Heart left ventricle (tissue), 16 donors: ENCODE measurements around the gene ZNF571. TPM values are rescaled to one million over a fixed set of nuclear protein-coding genes. Genes with fewer than 3 reads are reported as not detected.
A peak's percentile ranks its signal among the peaks of the same experiment; 100 is the strongest.

Experiments used
- ATAC-seq, 4 donors: fragments of 200-7000 bp; cut with Tn5 transposase; one replicate each; pipeline ENCODE4 v1.9.1; 2020 to 2022; ENCODE audit warnings: moderate library complexity in 4 of 4, mild to moderate bottlenecking in 3 of 4, moderate number of reproducible peaks in 1 of 4
- DNase-seq, 5 donors: peaks; one replicate each; pipeline ENCODE4 v3.0.0-alpha.2; 2020
- H3K27ac ChIP-seq, 12 donors: fragments of 200-600 bp; sonication (generic) in 4 of 12; one replicate each; pipeline versions ENCODE4 v1.5.0 to v1.8.0; 2016 to 2022; ENCODE audit warnings: mild to moderate bottlenecking in 2 of 12
- H3K27me3 ChIP-seq, 9 donors: fragments of 200-600 bp; sonication (generic) in 2 of 9; one replicate each; pipeline versions ENCODE4 v1.5.1 to v1.8.0; 2016 to 2022; ENCODE audit warnings: mild to moderate bottlenecking in 3 of 9
- H3K36me3 ChIP-seq, 9 donors: fragments of 200-600 bp; sonication (generic) in 2 of 9; one replicate each; pipeline versions ENCODE4 v1.5.0 to v1.8.0; 2018 to 2022; ENCODE audit warnings: mild to moderate bottlenecking in 2 of 9
- H3K4me1 ChIP-seq, 12 donors: fragments of 200-600 bp; sonication (generic) in 4 of 12; one replicate each; pipeline versions ENCODE4 v1.5.0 to v1.8.0; 2016 to 2022; ENCODE audit warnings: mild to moderate bottlenecking in 3 of 12
- H3K4me3 ChIP-seq, 12 donors: fragments of 200-600 bp; sonication (generic) in 4 of 12; one replicate each; pipeline versions ENCODE4 v1.5.0 to v1.8.0; 2017 to 2022; ENCODE audit warnings: mild to moderate bottlenecking in 9 of 12, moderate library complexity in 4 of 12
- H3K9me3 ChIP-seq, 12 donors: fragments of 200-600 bp; sonication (generic) in 4 of 12; one replicate each; pipeline versions ENCODE4 v1.5.0 to v1.8.0; 2016 to 2022; ENCODE audit warnings: mild to moderate bottlenecking in 1 of 12
- POLR2A ChIP-seq, 2 donors: fragments of 450-650 bp; IDR thresholded peaks; one replicate each; pipeline ENCODE4 v1.6.1; 2017; ENCODE audit warnings: antibody characterized with exemption in 2 of 2, mild to moderate bottlenecking in 2 of 2, moderate library complexity in 2 of 2
- WGBS, 4 donors: extraction: QIAGEN DNeasy Blood & Tissue Kit in 2 of 4; methylation state at CpG; one replicate each; pipeline versions ENCODE4 v1.1.5 to v1.1.7; 2013 to 2018; 5-methylcytosine and 5-hydroxymethylcytosine counted together
- intact Hi-C, 10 donors: fragments of 100-400 bp; cut with DNase I; formaldehyde crosslinking; loops; one replicate each; pipeline versions ENCODE4 v1.11.1 to v1.14.2; 2022
- polyA plus RNA-seq, 2 donors: library from polyadenylated mRNA; stranded (reverse); fragments of 200-250 nt; gene quantifications; one replicate each; pipeline ENCODE4 v1.2.3, GENCODE V29; 2013
- total RNA-seq, 9 donors: library from RNA; depleted of rRNA in 2 of 9; stranded (reverse); fragments of >200 nt in 2 of 9; fragmentation: NEBNext Ultra II Directional in 3 of 9; extraction: Animal tissue kit (Norgen Biotek cat#: 25700) in 3 of 9; gene quantifications; one replicate each; pipeline versions ENCODE4 v1.1.0 to v1.2.4, GENCODE V29; 2016 to 2023
- TF ChIP-seq, protein P1 (sequence below), 12 donors: fragments of 200-600 bp; sonication (generic) in 4 of 12; IDR thresholded peaks; one replicate each; pipeline versions ENCODE4 v1.5.0 to v1.8.0; 2018 to 2022; ENCODE audit warnings: antibody characterized with exemption in 12 of 12, mild to moderate bottlenecking in 5 of 12
- donor health status: ischemic (EF 13 %, LVEDD 7.1; RV severe dilation, severe dysfunction).
- donor health status: healthy with polysubstance abuse.
- donor health status: DM: no; HTN: yes; CAD: no.
- donor health status: DM: no; HTN: no; CAD: no.
- donor health status: ischemic (EF 25% LVEDD 6.9; RV normal size, moderate dysfunction).
- donor health status: ischemic (EF 25% LVEDD 5.7; RV mildly dilated, moderate dysfunction).
- donor health status: healthy.
- donor health status: DM: yes; HTN: yes; CAD: no.
- donor health status: ischemic (EF 35%, LVEDD 5.7; RV mildly dilated, moderate dysfunction).
- donor health status: nonischemic (EF 11% LVEDD 7.7; RV severe dilation, severe dysfunction).
- donor health status: DM: yes; HTN: yes; CAD: no.
- donor health status: PGD.
- donor health status: ischemic (EF 29% LVEDD 5.4; RV normal size, mild dysfunction).
- donor health status: nonischemic (EF 23%, LVEDD 6.1; RV moderate dilation, normal function).

The ZNF571 gene
- total and polyA plus RNA-seq, 11 donors: 1.3 to 3.3 (median 2.7) TPM

DNA sequence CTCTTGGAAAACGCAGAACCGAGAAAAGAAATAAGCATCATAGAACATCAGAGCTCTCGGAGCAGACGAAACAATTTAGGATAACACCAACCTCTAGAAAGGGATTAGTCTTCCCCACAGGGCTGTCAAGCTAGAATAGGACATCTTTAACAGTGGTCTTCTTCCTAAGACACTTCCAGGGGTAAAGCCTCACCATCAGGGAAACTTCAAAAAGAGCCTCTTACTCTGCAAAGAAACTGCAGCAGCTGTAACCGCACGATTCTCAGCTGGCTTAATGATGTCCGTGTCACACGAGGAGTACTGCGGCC is 642 bp downstream of the ZNF571 start:
- H3K27me3 ChIP-seq: no peaks in the 10 kb centered on the region
- peaks cover 0 to 24% (median 17%) of the 10 kb centered on the region in 12 donors for H3K4me1 ChIP-seq
- no peak for DNase-seq
- H3K27ac ChIP-seq: peak overlapping the region in 11 of 12 donors; percentile 74 to 92 (median 89)
- TF ChIP-seq, protein P1, sequence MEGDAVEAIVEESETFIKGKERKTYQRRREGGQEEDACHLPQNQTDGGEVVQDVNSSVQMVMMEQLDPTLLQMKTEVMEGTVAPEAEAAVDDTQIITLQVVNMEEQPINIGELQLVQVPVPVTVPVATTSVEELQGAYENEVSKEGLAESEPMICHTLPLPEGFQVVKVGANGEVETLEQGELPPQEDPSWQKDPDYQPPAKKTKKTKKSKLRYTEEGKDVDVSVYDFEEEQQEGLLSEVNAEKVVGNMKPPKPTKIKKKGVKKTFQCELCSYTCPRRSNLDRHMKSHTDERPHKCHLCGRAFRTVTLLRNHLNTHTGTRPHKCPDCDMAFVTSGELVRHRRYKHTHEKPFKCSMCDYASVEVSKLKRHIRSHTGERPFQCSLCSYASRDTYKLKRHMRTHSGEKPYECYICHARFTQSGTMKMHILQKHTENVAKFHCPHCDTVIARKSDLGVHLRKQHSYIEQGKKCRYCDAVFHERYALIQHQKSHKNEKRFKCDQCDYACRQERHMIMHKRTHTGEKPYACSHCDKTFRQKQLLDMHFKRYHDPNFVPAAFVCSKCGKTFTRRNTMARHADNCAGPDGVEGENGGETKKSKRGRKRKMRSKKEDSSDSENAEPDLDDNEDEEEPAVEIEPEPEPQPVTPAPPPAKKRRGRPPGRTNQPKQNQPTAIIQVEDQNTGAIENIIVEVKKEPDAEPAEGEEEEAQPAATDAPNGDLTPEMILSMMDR (IDR thresholded peaks at IDR 0.05): no peak
- TF ChIP-seq POLR2A (IDR thresholded peaks at IDR 0.05): no peak
- H3K36me3 ChIP-seq: peaks cover 0 to 11% (median 8%) of the 10 kb centered on the region in 9 donors
- ATAC-seq: no peak
- H3K9me3 ChIP-seq: peaks cover 0 to 43% (median 6%) of the 10 kb centered on the region in 12 donors
- H3K4me3 ChIP-seq: peak overlapping the region; percentile 34 to 94 (median 79)
- intact Hi-C loops: loop anchor here in 3 of 10 donors (1.0 to 10.0 kb wide), 5 partner anchors 61 to 127 kb away; partner anchors contain the start of genes ZFP30 (in 2 of the 3), ZNF569 (in 1 of the 3) and ZNF570 (in 1 of the 3)
- 5 to 9% (median 7%) methylated on average over 9 of the region's 9 CpGs for WGBS, 4 donors

DNA sequence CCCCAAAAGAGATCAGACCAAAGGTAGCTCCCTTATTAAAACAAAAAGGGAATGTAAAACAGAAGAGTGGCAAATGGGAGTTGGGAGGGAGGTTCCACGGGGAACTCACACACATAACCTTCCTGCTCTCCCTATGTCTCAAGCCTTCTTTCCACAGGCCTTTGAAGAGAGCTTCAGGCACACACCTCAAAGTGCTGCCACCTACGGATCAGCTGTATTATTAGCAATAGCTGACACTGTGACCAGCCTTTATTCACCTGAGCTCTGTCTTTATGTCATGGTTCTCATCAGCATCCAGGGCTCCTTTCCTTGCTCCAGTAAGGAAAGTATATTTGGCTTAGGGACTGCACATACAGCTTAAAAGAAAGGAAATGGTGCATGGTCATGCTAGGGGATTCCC is 11.3 kb downstream of the ZNF571 start:
- peaks cover 0 to 66% (median 47%) of the 10 kb centered on the region in 9 donors for H3K36me3 ChIP-seq

DNA sequence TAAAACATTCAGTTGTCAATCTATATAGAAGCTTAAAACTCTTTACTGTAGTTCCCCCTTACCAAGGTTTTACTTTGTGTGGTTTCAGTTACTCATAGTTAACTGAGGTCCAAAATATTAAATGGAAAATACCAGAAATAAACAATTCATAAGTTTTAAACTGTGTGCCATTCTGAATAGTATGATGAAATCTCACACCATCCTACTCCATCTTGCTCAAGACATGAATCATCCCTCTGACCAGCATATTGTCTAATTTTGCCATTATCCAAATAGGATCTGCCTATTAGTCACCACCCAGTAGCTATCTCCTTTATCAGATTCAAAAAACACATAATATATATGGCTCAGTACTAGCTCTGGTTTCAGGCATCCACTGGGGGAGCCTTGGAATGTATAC is 22.4 kb downstream of the ZNF571 start:
- TF ChIP-seq POLR2A (IDR thresholded peaks at IDR 0.05): no peak
- TF ChIP-seq, protein P1 (IDR thresholded peaks at IDR 0.05): no peak
- Histone ChIP-seq H3K9me3 (peaks cover 0 to 51% (median 6%) of the 10 kb centered on the region in 12 donors), H3K36me3 (peaks cover 0 to 28% (median 11%) of the 10 kb centered on the region in 9 donors), H3K4me3 (no peak overlapping the region), H3K27ac (no peak overlapping the region), H3K27me3 (no peaks in the 10 kb centered on the region), H3K4me1 (no peaks in the 10 kb centered on the region)
- DNase-seq (no peak), ATAC-seq (no peak)
- intact Hi-C loops: no loop called here

More for the DNA sequence above, 11.3 kb downstream of the ZNF571 start:
- ATAC-seq (no peak), DNase-seq (no peak)
- Histone ChIP-seq H3K27me3 (no peaks in the 10 kb centered on the region), H3K4me3 (no peak overlapping the region), H3K4me1 (no peaks in the 10 kb centered on the region), H3K27ac (no peak overlapping the region), H3K9me3 (peaks cover 0 to 88% (median 36%) of the 10 kb centered on the region in 12 donors)
- intact Hi-C loops: no loop called here
- TF ChIP-seq, protein P1 (IDR thresholded peaks at IDR 0.05): no peak
- no peak for TF ChIP-seq POLR2A (IDR thresholded peaks at IDR 0.05)
- WGBS, 4 donors: 65 to 72% (median 66%) methylated on average over 2 of the region's 2 CpGs

DNA sequence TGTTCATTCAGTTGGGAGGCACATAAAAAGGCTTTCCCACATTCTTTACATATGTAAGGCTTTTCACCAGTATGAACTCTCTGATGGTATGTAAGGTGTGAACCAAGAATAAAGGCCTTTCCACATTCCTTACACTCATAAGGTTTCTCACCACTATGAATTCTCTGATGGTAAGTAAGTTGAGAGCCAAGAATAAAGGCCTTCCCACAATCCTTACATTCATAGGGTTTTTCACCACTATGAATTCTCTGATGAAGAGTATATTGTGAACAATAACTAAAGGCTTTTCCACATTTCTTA is 29.3 kb downstream of the ZNF571 start:
- no peak overlapping the region for H3K4me3 ChIP-seq
- peaks cover 0 to 58% (median 14%) of the 10 kb centered on the region in 9 donors for H3K36me3 ChIP-seq

More for the DNA sequence above, 29.3 kb downstream of the ZNF571 start:
- Histone ChIP-seq H3K9me3 (peaks cover 0 to 85% (median 0%) of the 10 kb centered on the region in 12 donors), H3K27me3 (no peaks in the 10 kb centered on the region), H3K4me1 (no peaks in the 10 kb centered on the region), H3K27ac (no peak overlapping the region)
- DNase-seq (no peak), ATAC-seq (no peak)
- TF ChIP-seq, protein P1 (IDR thresholded peaks at IDR 0.05): no peak
- no peak for TF ChIP-seq POLR2A (IDR thresholded peaks at IDR 0.05)
- intact Hi-C loops: loop anchor here in 2 of 10 donors (10.0 kb wide), 2 partner anchors 151 to 691 kb away; no protein-coding TSS in a partner anchor
